Caco-2 (cell line): ENCODE data around the gene UBAP1L. TPM values are rescaled to one million over a fixed set of nuclear protein-coding genes. Genes with fewer than 3 reads are reported as not detected.

ENCODE experiments used
- BruUV-seq: library from RNA; stranded (reverse); fragments of 400-500 nt; replicated peaks from 2 replicates; lab custom pipeline; 2021; lab: Mats Ljungman, UMichigan
- CTCF ChIA-PET: fragments of 300-600 bp; sonication (Branson Sonifier 250); formaldehyde crosslinking; loops from one replicate; lab custom pipeline; 2022; ENCODE audit warnings: antibody characterized with exemption; lab: Charles Lee
- POLR2A ChIA-PET: fragments of 300-600 bp; sonication (Branson Sonifier 250); formaldehyde crosslinking; loops from one replicate; lab custom pipeline; 2022; ENCODE audit warnings: antibody characterized with exemption; lab: Charles Lee
- DNase-seq, 2 experiments: peaks; one replicate each; pipeline versions ENCODE4 v3.0.0 to v3.0.0-alpha.2; 2020 to 2022
- H3K27me3 ChIP-seq: replicated peaks from 2 replicates; pipeline ENCODE4 v1.6.0; 2011; ENCODE audit warnings: low read length; ENCODE audit not compliant: control insufficient read depth, insufficient read depth
- H3K36me3 ChIP-seq: 2 replicates; pipeline ENCODE4 v1.5.1; 2011; ENCODE audit warnings: low read length; ENCODE audit not compliant: control insufficient read depth, insufficient read depth
- H3K4me1 ChIP-seq: fragments of 250-450 bp; sonication (Bioruptor Pico); 2 replicates; pipeline ENCODE4 v1.5.1; 2020; ENCODE audit warnings: mild to moderate bottlenecking
- H3K4me3 ChIP-seq: 2 replicates; pipeline ENCODE4 v1.5.1; 2011; ENCODE audit warnings: low read depth, mild to moderate bottlenecking, control low read depth, low read length
- H3K9me3 ChIP-seq: fragments of 250-450 bp; sonication (Bioruptor Pico); 2 replicates; pipeline ENCODE4 v1.5.1; 2020; ENCODE audit warnings: mild to moderate bottlenecking, moderate library complexity
- H3K27ac Mint-ChIP-seq: one replicate; pipeline ENCODE4 v1.8.0; 2022; ENCODE audit warnings: mixed read lengths; ENCODE audit not compliant: unreplicated experiment
- H3K27me3 Mint-ChIP-seq: one replicate; pipeline ENCODE4 v1.8.0; 2022; ENCODE audit warnings: mixed read lengths; ENCODE audit not compliant: insufficient read depth, unreplicated experiment
- H3K36me3 Mint-ChIP-seq: one replicate; pipeline ENCODE4 v1.8.0; 2022; ENCODE audit warnings: mild to moderate bottlenecking, mixed read lengths; ENCODE audit not compliant: insufficient read depth, unreplicated experiment
- H3K4me1 Mint-ChIP-seq: one replicate; pipeline ENCODE4 v1.8.0; 2022; ENCODE audit warnings: low read depth, mixed read lengths; ENCODE audit not compliant: unreplicated experiment
- H3K4me3 Mint-ChIP-seq: one replicate; pipeline ENCODE4 v1.8.0; 2022; ENCODE audit warnings: mild to moderate bottlenecking, moderate library complexity, mixed read lengths; ENCODE audit not compliant: unreplicated experiment
- H3K9me3 Mint-ChIP-seq: one replicate; pipeline ENCODE4 v1.8.0; 2022; ENCODE audit warnings: mixed read lengths; ENCODE audit not compliant: unreplicated experiment
- intact Hi-C: fragments of 100-400 bp; cut with micrococcal nuclease; formaldehyde crosslinking; loops from one replicate; pipeline ENCODE4 v1.10.0; 2022; ENCODE audit not compliant: unreplicated experiment
- total RNA-seq: library from RNA; stranded (reverse); gene quantifications from 2 replicates; pipeline ENCODE4 v1.2.3, GENCODE V29; 2022
- TF ChIP-seq, protein P1 (sequence below), 2 experiments: fragments of 200-600 bp in 1 of 2; IDR thresholded peaks; 1 replicate in 1 of 2; 2 replicates in 1 of 2; pipeline versions ENCODE4 v1.5.1 to v1.8.0; 2011 to 2022; ENCODE audit warnings: antibody characterized with exemption in 1 of 2, control low read depth in 1 of 2, inconsistent platforms in 1 of 2, low read depth in 1 of 2, low read length in 1 of 2, mild to moderate bottlenecking in 1 of 2, moderate library complexity in 1 of 2; ENCODE audit not compliant: insufficient read depth in 1 of 2, severe bottlenecking in 1 of 2, unreplicated experiment in 1 of 2

The UBAP1L gene
- total RNA-seq, 1 experiment from 2014 or later, result 2.2 TPM

DNA sequence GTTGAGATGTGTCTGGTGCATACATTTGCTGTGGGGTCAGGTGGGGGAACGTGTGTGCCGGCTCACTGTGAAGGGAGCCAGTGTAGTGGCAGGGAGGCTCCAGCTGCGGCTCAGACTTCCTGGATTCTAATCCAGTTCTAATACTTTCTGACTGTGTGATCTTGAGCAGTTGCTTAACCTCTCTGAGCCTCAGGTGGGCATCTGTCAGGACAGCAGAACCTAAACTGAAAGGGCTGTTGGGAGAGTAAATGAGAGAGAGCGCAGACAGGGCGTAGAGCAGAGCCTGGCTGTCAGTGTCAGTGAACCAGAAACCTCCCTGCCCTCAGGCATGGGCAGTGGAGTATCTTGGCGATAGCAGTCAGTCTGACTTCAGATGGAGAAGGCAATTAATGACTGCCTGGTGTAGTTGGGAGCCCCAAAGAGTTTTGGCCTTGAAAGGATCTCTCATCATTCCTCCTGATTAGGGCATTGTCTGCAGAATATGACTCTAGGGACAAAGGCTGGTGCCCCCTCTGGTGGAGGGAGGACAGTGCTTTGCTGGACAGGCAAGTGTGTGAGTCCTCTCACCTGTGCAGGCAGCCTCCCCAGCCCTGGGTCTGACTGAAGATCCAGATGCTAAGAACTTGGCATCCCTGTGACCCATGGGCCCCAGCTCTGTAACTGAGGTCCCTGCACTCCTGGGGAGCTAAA, 28.9 kb downstream of the UBAP1L start:
- peak; percentile 77 to 79 for DNase-seq
- no peaks in the 10 kb centered on the region for H3K27me3 ChIP-seq
- Mint-ChIP-seq H3K36me3 (peaks cover 15% of the 10 kb centered on the region), H3K4me3 (no peak overlapping the region), H3K4me1 (peaks cover 75% of the 10 kb centered on the region), H3K27me3 (no peaks in the 10 kb centered on the region), H3K27ac (peak overlapping the region; percentile 90), H3K9me3 (no peaks in the 10 kb centered on the region)
- TF ChIP-seq, protein P1, sequence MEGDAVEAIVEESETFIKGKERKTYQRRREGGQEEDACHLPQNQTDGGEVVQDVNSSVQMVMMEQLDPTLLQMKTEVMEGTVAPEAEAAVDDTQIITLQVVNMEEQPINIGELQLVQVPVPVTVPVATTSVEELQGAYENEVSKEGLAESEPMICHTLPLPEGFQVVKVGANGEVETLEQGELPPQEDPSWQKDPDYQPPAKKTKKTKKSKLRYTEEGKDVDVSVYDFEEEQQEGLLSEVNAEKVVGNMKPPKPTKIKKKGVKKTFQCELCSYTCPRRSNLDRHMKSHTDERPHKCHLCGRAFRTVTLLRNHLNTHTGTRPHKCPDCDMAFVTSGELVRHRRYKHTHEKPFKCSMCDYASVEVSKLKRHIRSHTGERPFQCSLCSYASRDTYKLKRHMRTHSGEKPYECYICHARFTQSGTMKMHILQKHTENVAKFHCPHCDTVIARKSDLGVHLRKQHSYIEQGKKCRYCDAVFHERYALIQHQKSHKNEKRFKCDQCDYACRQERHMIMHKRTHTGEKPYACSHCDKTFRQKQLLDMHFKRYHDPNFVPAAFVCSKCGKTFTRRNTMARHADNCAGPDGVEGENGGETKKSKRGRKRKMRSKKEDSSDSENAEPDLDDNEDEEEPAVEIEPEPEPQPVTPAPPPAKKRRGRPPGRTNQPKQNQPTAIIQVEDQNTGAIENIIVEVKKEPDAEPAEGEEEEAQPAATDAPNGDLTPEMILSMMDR (IDR thresholded peaks at IDR 0.05; ENCODE audit: insufficient read depth in 1 of 2, low read depth in 1 of 2, low read length in 1 of 2, severe bottlenecking in 1 of 2, unreplicated experiment in 1 of 2), result peak; percentile 39 to 75
- BruUV-seq, result no TSS peak
- no peaks in the 10 kb centered on the region for H3K9me3 ChIP-seq
- ChIA-PET POLR2A (no interaction called here), CTCF (interaction anchor here (0.7 to 4.3 kb wide), 9 partner anchors 9 to 52 kb away, joined by 3 to 65 read pairs (median 10); no protein-coding TSS in a partner anchor)
- no peak overlapping the region for H3K4me3 ChIP-seq
- no peaks in the 10 kb centered on the region for H3K36me3 ChIP-seq
- intact Hi-C loops, result loop anchor here (1.0 kb wide), 1 partner anchor 15 kb away; no protein-coding TSS in a partner anchor
- H3K4me1 ChIP-seq, result peaks cover 82% of the 10 kb centered on the region

DNA sequence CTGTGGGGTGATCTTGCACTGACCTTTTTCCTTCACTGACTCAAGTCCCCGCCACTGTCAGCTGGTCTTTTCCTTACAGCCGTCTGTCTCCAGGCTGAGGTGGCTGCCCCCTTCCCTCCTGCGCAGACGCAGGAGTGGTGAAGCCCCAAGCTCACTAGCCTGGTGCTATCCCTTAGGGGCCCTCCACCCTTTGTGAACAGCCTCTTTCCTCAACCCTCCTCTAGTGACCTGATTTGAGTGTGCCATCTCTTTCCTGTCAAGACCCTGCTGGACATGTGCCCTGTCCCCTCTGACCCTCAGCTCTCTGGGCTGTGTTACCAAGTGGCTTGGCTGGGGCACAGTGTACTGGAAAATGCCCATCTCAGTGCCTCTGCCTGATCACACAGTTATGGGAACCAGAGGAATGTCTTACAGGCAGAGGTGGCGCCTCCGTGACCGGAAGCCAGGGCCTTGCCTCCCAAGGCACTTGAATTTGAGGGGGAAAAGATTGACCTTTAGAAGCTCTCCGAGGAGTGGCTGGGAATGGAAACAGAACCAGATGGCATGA, 29.7 kb downstream of the UBAP1L start:
- intact Hi-C loops, result no loop called here
- no peaks in the 10 kb centered on the region for H3K27me3 Mint-ChIP-seq
- BruUV-seq, result no TSS peak

More for the DNA sequence above, 29.7 kb downstream of the UBAP1L start:
- Histone ChIP-seq H3K27me3 (no peaks in the 10 kb centered on the region), H3K9me3 (no peaks in the 10 kb centered on the region), H3K4me1 (peaks cover 75% of the 10 kb centered on the region), H3K36me3 (no peaks in the 10 kb centered on the region), H3K4me3 (no peak overlapping the region)
- TF ChIP-seq, protein P1 (IDR thresholded peaks at IDR 0.05; ENCODE audit: insufficient read depth in 1 of 2, low read depth in 1 of 2, low read length in 1 of 2, severe bottlenecking in 1 of 2, unreplicated experiment in 1 of 2), result no peak
- no peak for DNase-seq
- POLR2A ChIA-PET, result no interaction called here
- Mint-ChIP-seq H3K36me3 (peaks cover 15% of the 10 kb centered on the region), H3K4me3 (no peak overlapping the region), H3K9me3 (no peaks in the 10 kb centered on the region), H3K27ac (peak overlapping the region; percentile 90), H3K4me1 (peaks cover 75% of the 10 kb centered on the region)
- CTCF ChIA-PET, result interaction anchor here (1.5 to 2.9 kb wide), 4 partner anchors 16 to 51 kb away, joined by 3 to 17 read pairs (median 12); no protein-coding TSS in a partner anchor
